GM18502 (cell line): Measurements from ENCODE around the gene GRK2.

Experiments
- ATAC-seq: cut with Tn5 transposase; IDR thresholded peaks from one replicate; pipeline ENCODE4 v1.9.1; 2021; ENCODE audit warnings: mild to moderate bottlenecking; ENCODE audit not compliant: unreplicated experiment, poor library complexity

Gene GRK2

DNA sequence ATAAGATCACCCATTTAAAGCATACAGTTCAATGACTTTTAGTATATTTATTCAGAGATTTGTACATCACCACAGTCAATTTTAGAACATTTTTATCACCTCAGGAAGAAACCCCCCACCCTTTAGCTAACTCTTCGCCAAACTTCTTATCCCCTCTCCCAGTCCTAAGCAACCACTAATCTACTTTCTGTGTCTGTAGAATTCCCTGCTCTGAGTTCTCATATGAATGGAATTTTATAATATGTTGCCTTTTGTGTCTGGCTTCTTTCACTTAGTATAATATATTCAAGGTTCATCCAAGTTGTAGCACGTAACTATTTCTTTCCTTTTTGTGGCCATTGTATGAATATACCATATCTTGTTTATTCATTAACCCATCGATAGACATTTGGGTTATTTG is 26.4 kb downstream of the GRK2 start:
- ATAC-seq: no peak

DNA sequence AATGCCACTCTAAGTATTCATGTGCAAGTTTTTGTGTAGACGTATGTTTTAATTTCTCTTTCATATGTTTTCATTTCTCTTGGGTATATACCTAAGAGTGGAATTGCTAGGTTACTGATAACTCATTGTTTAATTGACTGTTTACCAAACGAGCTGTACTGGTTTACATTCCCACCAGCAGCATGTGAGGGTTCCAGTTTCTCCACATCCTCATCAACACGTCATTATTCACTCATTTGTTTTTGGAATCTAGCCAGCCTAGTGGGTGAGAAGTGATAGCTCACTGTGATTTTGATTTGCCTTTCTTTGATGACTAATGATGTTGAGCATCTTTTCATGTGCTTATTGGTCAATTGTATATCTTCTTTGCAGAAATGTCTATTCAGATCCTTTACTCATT is 26.8 kb downstream of the GRK2 start:
- no peak for ATAC-seq

DNA sequence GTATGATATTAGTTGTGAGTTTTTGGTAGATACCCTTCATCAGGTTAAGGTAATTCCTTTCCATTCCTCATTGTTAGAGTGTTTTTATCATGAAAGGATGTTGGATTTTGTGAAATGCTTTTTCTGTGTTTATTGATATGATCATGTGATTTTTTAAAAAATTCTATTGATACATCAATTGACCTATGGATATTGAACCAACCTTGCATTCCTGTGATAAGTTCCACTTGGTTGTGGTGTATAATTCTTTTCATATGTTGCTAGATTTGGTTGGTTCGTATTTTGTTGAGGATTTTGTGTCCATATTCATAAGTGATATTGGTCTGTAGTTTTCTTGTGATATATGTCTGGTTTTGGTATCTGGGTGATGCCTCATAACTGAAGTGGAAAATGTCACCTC is 29.6 kb downstream of the GRK2 start:
- no peak for ATAC-seq

DNA sequence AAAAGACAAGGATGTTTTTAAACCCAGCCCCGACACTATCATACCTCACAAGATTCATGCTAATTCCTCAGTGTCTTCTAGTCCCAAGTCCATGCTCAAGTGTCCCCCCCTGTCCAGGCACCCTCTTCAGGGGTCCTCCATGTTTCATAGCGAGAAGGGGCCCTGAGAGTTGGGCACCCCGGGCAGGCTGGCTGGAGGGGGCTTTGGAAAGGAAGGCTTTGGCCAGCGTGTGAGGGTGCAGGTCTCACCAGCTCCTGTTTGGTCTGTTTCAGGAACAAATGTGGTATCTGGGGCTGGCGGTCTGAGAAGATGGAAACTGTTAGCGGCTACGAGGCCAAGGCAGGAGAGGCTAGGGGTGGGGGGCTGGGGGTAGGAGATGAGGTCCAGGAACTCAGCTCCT is 32.5 kb downstream of the GRK2 start:
- ATAC-seq: no peak

DNA sequence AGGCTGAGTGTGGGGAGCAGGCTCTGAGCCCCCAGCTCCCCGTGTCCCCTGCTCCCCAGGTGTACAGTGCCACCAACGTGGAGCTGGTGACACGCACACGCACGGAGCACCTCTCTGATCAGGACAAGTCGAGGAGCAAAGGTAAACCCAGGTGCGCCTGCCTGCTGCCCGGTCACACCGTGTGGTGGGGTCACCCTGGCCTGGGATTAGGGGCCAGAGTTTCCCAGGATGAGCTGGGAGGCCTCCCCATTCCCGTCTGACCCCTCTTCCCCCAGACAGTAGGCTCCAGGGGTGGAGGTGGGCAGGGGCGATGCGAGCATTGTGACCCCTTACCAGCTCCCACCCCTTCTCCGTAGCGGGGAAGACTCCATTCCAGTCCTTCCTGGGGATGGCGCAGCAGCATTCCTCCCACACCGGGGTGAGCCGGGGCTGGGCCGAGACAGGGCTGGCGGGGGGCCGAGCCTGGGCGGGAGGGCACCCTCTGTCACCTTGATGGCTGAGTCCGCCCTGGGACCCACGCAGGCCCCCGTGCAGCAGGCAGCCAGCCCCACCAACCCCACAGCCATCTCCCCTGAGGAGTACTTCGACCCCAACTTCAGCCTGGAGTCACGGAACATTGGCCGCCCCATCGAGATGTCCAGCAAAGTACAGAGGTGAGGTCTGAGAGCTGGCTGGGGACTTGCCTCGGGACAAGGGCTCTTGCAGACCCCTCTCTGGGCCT is 33.4 kb downstream of the GRK2 start:
- ATAC-seq: no peak

DNA sequence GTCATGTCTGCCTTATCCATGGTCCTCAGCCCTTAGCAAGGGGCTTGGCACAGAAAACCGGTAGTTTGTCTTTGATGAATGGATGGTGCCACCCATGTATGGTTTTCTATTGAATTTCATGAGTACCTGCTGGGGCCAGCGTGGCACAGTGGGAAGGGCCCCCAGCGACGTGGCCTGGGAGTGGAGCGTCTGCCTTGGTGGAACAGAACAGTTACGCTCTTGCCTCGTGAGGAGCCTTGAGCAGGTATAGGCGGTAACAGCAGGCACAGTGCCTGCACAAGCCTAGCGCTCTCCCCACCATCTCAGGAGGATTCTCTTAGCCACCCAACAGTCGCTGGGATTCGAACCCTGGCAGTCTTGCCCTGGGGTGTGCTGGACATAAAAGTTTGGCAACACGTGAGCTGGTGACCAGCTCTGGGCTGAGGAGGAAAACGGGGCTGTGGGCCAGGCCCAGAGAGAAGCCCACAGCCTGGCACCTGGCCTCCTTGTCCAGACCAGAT is 34.0 kb downstream of the GRK2 start:
- no peak for ATAC-seq

DNA sequence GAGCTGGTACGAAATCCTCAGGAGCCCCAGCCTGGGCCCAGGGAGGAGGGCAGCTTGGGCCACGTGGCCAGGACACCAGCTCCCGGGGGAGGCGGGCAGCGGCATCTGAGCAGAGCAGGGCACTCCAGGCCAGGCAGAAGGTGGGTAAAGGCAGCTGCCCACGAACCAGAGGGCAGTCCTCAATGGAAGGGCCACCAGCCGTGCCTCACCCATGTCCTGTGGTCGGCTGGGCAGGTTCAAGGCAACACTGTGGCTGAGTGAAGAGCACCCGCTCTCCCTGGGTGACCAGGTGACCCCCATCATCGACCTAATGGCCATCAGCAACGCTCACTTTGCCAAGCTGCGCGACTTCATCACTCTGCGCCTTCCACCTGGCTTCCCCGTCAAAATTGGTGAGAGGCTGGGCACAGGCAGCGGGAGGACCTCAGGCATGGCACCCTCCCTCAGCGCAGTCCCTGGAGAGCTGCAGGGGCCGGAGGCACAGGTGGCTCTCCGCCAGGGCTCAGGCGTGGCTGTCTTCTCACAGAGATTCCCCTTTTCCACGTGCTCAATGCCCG is 34.6 kb downstream of the GRK2 start:
- no peak for ATAC-seq

DNA sequence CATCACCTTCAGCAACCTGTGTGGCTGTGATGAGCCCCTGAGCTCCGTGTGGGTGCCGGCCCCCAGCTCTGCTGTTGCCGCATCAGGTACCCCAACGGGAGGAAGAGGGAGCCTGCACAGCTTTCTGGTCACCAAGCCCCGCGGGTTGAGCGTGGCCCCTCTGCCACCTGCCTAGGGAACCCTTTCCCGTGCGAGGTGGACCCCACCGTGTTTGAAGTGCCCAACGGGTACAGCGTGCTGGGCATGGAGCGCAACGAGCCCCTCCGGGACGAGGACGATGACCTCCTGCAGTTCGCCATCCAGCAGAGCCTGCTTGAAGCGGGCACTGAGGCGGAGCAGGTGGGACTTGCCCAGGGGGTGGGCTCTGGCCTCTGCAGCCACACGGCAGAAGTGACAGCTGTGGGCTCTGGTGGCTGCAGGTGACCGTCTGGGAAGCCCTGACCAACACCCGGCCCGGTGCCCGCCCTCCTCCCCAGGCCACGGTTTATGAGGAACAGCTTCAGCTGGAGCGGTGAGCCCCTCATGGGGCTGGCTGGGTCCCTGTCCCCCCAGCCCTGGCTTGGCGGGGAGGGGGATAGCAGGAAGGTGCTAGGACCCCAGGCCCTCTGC is 35.1 kb downstream of the GRK2 start:
- ATAC-seq: no peak

DNA sequence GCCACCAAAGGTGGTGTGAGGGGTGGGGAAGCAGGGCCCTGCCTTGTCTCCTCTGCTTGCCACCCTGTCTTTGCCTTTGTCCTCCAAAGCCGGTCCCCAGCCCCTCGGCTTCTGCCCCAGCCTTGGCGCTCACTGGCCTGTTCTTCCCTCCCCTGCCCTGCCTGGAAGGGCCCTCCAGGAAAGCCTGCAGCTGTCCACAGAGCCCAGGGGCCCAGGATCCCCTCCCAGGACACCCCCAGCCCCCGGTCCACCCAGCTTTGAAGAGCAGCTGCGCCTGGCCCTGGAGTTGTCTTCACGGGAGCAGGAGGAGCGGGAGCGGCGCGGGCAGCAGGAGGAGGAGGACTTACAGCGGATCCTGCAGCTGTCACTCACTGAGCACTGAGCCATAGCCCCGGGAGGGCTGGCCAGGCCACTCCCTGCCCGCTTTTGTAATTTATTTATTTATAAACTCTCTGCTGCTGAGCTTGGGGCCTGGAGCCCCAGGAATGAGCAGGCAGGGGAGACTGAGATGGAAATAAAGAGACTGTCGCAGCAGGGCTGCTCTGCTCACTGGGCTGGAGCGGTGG is 35.8 kb downstream of the GRK2 start:
- no peak for ATAC-seq

DNA sequence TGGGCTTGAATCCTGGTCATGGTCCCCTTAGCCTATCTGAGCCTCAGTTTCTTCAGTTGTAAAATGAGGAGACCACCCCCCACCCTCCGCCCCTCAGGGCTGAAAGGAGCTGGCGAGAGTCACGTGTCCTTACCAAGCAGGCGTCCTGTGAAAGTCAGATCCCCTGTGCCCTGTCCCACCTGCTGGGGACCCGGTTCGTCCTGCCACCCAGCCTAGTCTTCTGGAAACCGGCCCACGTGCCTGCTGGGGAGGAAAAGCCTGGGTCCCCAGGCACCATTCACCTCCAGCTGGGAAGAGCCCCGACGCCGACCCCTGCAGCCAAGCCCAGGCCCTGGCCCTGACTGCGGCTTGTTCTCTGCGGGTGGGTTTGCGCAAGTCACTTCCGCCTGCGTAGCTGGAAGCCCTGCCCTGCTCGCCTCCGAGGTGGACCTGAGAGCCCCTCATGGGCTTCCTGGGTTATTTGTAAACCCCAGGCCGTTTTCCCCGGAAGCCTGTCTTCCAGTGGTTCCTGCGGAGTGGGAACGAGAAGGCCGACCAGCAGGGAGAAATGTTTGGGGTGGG is 36.4 kb downstream of the GRK2 start:
- ATAC-seq: no peak

DNA sequence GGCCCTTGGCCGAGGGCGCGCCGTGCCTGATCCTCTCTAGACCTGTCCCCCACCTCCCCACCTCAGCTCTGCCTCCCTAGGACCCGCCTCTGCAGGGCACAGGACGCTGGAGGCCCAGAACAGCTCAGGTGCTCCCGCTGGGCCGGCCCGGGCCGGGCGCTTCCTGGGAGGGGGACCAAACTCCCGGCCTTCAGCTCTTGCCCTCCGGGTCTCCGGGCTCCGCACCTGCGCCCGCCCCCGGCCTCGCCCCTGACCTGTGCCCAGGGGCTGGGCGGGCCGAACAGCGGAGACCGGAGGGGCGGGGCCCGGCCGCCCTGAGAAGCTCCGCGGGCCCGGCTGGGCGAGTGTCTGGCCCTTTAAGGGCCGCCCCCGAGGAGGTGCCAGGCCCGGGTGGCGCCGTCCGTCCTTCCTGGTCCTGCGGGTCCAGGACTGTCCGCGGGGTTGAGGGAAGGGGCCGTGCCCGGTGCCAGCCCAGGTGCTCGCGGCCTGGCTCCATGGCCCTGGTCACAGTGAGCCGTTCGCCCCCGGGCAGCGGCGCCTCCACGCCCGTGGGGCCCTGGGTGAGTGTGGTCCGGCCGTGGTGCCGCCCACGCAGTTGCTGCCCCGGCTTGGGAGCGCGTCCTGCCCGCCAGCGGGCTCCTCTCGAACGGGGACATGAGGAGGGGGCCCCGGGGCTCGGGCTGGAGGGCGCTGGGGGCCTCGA is 37.0 kb downstream of the GRK2 start, which contains the start of gene SSH3:
TSS of gene SSH3 (plus strand) at position 399 of the 703 bp plus-strand sequence. CDS start at position 495, 96 bp downstream.
- no peak for ATAC-seq

DNA sequence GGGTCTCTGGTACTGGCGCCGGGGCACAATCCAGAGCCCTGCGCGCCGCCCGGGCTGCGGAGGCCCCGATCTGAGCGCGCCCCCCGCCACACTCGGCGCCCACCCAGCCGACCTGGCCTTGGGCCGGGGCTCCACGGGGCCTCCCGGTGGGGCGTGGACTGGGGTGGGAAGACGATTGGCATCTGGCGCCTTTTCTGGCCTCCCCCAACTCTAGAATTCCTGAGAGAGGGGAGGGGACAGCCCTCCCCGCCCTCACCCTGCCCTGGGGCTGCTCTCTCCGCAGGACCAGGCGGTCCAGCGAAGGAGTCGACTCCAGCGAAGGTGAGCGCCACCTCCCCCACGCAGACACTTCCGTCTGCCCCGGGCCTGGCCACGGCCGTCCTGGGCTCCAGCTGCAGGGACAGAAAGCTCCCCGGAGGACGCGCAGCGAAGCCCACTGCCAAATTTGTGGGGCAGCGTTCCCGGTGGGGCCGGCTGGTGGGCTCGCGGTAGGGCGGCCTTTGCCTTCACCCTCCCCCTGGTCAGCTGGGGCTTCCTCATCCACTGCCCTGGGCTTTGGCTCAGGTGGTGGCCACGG is 37.6 kb downstream of the GRK2 start:
- ATAC-seq: no peak

DNA sequence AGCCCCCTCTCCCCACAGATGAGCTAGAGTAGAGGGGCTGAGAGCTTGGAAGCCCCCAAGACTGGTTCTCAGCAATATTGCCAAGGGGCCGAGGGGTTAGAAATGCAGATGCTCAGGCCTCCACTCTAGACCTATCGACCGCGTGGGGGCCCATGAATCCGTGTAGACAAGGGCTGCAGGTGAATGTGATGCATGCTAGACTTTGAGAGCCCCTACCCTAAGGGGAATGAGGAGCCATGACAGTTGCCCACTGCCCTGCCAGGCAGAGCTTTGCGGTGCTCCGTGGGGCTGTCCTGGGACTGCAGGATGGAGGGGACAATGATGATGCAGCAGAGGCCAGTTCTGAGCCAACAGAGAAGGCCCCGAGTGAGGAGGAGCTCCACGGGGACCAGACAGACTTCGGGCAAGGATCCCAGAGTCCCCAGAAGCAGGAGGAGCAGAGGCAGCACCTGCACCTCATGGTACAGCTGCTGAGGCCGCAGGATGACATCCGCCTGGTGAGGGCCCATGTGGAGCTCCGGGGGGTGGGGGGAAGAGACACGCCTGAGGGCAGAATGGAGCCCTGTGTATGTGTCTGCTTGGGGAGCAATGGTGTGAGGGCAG is 38.3 kb downstream of the GRK2 start:
- ATAC-seq: no peak

DNA sequence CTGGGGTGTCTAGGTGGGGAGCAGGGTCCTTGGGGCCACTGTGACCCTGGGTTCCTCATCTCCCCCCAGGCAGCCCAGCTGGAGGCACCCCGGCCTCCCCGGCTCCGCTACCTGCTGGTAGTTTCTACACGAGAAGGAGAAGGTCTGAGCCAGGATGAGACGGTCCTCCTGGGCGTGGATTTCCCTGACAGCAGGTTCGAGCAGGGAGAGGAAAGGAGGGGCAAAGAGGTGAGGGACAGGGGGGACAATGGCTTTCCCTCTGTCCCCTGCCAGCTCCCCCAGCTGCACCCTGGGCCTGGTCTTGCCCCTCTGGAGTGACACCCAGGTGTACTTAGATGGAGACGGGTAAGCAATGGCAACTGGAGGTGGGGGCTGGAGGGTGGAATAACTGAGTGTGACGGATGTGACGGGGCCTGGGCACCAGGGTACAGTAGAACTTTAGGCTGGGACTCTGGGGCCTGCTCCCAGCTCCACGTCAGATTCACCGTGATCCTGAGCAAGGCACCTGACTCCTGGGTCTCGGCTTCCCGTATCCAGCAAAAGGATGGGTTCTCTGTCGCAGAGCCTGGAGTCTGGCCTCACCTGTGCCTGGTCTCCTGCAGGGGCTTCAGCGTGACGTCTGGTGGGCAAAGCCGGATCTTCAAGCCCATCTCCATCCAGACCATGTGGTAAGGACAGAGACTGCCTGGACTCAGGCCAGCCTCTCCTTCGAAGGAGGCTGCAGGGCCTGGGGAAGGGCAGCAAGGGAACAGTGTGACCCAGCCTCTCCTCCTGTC is 40.7 kb downstream of the GRK2 start:
- no peak for ATAC-seq

DNA sequence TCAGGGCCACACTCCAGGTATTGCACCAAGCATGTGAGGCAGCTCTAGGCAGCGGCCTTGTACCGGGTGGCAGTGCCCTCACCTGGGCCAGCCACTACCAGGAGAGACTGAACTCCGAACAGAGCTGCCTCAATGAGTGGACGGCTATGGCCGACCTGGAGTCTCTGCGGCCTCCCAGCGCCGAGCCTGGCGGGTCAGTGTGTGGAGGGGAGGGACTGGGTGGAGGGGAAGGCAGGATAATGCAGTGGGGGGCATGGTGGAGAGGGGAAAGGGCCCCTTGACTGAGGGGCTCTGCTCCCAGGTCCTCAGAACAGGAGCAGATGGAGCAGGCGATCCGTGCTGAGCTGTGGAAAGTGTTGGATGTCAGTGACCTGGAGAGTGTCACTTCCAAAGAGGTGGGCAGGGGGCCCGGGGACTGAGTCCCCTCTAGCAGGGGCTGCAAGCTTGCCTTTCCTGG is 41.3 kb downstream of the GRK2 start:
- ATAC-seq: no peak

DNA sequence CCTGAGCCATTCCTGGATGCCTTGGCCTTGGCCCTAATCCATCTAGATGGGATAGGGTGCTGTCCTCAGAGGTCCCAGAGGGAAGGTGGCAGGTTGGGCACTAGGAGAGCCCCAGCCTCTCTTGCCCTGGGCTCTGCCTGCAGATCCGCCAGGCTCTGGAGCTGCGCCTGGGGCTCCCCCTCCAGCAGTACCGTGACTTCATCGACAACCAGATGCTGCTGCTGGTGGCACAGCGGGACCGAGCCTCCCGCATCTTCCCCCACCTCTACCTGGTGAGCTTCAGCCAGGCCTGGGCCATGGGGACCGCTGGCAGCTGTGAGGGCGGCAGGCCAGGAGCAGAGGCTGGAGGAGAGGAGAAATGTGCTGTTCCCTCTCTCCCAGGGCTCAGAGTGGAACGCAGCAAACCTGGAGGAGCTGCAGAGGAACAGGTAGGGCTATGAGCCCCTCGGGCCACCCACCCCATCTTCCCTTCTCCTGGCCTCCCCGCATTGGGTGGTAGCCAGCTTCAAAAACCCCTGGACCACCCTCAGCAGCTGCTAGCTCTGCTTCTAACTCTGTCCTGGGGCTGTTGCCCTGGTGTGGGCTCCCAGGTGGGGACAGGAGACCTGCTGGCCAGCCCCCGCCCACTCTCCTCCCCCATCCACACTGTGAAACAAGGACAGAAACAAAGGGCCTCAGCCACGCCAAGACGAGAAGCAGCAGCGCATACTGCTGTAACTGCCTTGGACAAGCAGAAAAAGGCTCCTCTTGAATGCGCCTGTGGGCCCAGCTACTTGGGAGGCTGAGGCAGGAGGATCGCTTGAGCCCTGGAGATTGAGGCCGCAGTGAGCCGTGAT is 42.0 kb downstream of the GRK2 start:
- no peak for ATAC-seq

DNA sequence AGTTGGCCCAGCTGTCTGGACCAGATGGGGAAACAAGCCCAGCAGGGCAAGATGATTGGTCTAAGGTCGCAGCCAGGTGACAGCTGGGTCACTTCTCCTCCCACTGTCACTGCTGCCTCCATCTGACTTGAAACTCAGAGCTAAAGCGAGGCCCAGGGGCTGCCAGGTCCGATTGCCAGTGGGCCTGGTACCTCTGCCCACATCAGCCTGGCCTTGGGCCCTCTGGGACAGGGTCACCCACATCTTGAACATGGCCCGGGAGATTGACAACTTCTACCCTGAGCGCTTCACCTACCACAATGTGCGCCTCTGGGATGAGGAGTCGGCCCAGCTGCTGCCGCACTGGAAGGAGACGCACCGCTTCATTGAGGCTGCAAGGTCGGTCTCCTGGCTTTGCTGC is 42.9 kb downstream of the GRK2 start:
- ATAC-seq: no peak

DNA sequence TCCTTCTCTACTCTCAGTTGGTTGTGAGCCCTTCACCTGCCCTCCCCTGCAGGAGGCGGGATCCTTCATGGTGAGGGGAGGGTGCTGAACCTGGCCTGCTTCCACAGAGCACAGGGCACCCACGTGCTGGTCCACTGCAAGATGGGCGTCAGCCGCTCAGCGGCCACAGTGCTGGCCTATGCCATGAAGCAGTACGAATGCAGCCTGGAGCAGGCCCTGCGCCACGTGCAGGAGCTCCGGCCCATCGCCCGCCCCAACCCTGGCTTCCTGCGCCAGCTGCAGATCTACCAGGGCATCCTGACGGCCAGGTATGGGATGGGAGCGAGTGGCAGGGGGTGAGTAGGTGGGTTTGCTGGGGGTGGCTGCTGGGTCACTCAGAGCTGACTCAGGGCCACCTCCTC is 43.4 kb downstream of the GRK2 start:
- no peak for ATAC-seq
